Upper lobe of left lung (tissue), 6 donors: ENCODE results near the gene ZFP36L2. TPM values are rescaled to one million over a fixed set of nuclear protein-coding genes. Genes with fewer than 3 reads are reported as not detected.
A peak's percentile ranks its signal among the peaks of the same experiment; 100 is the strongest.
"Not testable (repeated sequence)": the region's sequence is repeated elsewhere in the genome, so short reads cannot be mapped to it uniquely, and the experiment has no call there.

Experiments used
- ATAC-seq, 2 donors: fragments of 200-7000 bp; cut with Tn5 transposase; one replicate each; pipeline ENCODE4 v1.9.1; 2022; ENCODE audit warnings: mild to moderate bottlenecking in 2 of 2, moderate library complexity in 2 of 2; ENCODE audit not compliant: low FRiP score in 2 of 2
- DNase-seq, 2 donors: peaks; one replicate each; pipeline ENCODE4 v3.0.0-alpha.2; 2019 to 2020
- H3K27ac ChIP-seq, 4 donors: fragments of 200-600 bp; sonication (generic); one replicate each; pipeline ENCODE4 v1.5.1; 2016 to 2019
- H3K27me3 ChIP-seq, 4 donors: fragments of 200-600 bp; sonication (generic); one replicate each; pipeline ENCODE4 v1.5.1; 2017 to 2019
- H3K36me3 ChIP-seq, 4 donors: fragments of 200-600 bp; sonication (generic); one replicate each; pipeline ENCODE4 v1.5.1; 2016 to 2019
- H3K4me1 ChIP-seq, 4 donors: fragments of 200-600 bp; sonication (generic); one replicate each; pipeline ENCODE4 v1.5.1; 2018 to 2019
- H3K4me3 ChIP-seq, 4 donors: fragments of 200-600 bp; sonication (generic); one replicate each; pipeline ENCODE4 v1.5.1; 2017 to 2019; ENCODE audit warnings: mild to moderate bottlenecking in 2 of 4, moderate library complexity in 1 of 4
- H3K9me3 ChIP-seq, 4 donors: fragments of 200-600 bp; sonication (generic); one replicate each; pipeline ENCODE4 v1.5.1; 2018 to 2019
- EP300 ChIP-seq, 4 donors: sonication (generic); formaldehyde crosslinking; IDR thresholded peaks; one replicate each; pipeline ENCODE4 v1.5.1; 2017; ENCODE audit warnings: antibody characterized with exemption in 4 of 4, control low read depth in 2 of 4
- POLR2A ChIP-seq, 4 donors: fragments of 450-650 bp; IDR thresholded peaks; one replicate each; pipeline ENCODE4 v1.5.1; 2016 to 2017; ENCODE audit warnings: antibody characterized with exemption in 4 of 4, mild to moderate bottlenecking in 2 of 4
- POLR2AphosphoS5 ChIP-seq, 2 donors: sonication (generic); formaldehyde crosslinking; IDR thresholded peaks; one replicate each; pipeline ENCODE4 v1.5.1; 2017; ENCODE audit warnings: antibody characterized with exemption in 2 of 2
- WGBS, 2 donors: methylation state at CpG; one replicate each; pipeline ENCODE4 v1.1.5; 2017 to 2018; 5-methylcytosine and 5-hydroxymethylcytosine counted together
- total RNA-seq, 6 donors: library from RNA; depleted of rRNA in 4 of 6; stranded (reverse); fragments of >200 nt in 4 of 6; gene quantifications; one replicate each; pipeline versions ENCODE4 v1.1.0 to v1.2.1, GENCODE V29; 2016 to 2021
- TF ChIP-seq, protein P1 (sequence below), 6 experiments: fragments of 450-650 bp in 4 of 6; fragments of 200-600 bp in 2 of 6; sonication (generic) in 2 of 6; IDR thresholded peaks; one replicate each; pipeline ENCODE4 v1.5.1; 2016 to 2019; ENCODE audit warnings: antibody characterized with exemption in 6 of 6
- donor health status: DM: no; HTN: no; CAD: no; lungs with moderate emphysema.
- donor health status: DM: no; HTN: yes; CAD: no; lungs with severe emphysema.

ZFP36L2 gene
- total RNA-seq, 6 donors from 2014 or later: 65.4 to 180 (median 127) TPM

DNA sequence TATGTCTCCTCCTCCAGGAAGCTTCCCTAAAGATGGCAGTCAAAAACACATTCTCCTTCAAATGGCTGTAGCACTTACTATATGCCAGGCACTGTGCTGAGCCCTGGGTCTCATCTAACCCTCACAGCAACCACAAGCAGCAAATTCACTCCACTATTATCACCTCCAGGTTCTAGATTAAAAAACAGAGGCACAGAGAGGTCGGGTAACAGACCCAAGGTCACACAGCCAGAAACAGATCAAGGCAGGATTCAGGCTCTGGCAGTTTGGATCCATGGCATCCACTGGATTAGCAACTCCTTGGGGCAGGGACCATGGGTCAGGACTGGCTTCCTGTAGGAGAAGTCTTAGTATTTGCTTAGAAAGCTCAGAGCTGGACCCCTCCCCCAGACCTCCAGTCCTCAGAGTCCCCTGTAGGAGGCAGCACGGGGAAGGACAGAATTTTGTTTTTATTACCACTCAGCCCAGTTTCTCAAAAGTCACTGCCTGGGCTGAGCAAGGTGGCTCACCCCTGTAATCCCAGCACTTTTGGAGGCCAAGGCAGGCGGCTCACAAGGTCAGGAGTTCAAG lies 34.4 kb downstream of the ZFP36L2 start:
- no peak for ATAC-seq
- Histone ChIP-seq H3K36me3 (no peaks in the 10 kb centered on the region), H3K27ac (no peak overlapping the region), H3K4me3 (no peak overlapping the region), H3K4me1 (peaks cover 8 to 27% (median 24%) of the 10 kb centered on the region in 4 donors), H3K27me3 (no peaks in the 10 kb centered on the region), H3K9me3 (no peaks in the 10 kb centered on the region)
- DNase-seq: no peak
- 79 to 83% methylated on average over 2 to 3 of the region's 3 CpGs for WGBS, 2 donors
- TF ChIP-seq POLR2A (IDR thresholded peaks at IDR 0.05) (no peak), EP300 (IDR thresholded peaks at IDR 0.05) (no peak), POLR2AphosphoS5 (IDR thresholded peaks at IDR 0.05) (no peak)
- TF ChIP-seq, protein P1, sequence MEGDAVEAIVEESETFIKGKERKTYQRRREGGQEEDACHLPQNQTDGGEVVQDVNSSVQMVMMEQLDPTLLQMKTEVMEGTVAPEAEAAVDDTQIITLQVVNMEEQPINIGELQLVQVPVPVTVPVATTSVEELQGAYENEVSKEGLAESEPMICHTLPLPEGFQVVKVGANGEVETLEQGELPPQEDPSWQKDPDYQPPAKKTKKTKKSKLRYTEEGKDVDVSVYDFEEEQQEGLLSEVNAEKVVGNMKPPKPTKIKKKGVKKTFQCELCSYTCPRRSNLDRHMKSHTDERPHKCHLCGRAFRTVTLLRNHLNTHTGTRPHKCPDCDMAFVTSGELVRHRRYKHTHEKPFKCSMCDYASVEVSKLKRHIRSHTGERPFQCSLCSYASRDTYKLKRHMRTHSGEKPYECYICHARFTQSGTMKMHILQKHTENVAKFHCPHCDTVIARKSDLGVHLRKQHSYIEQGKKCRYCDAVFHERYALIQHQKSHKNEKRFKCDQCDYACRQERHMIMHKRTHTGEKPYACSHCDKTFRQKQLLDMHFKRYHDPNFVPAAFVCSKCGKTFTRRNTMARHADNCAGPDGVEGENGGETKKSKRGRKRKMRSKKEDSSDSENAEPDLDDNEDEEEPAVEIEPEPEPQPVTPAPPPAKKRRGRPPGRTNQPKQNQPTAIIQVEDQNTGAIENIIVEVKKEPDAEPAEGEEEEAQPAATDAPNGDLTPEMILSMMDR (IDR thresholded peaks at IDR 0.05): no peak

DNA sequence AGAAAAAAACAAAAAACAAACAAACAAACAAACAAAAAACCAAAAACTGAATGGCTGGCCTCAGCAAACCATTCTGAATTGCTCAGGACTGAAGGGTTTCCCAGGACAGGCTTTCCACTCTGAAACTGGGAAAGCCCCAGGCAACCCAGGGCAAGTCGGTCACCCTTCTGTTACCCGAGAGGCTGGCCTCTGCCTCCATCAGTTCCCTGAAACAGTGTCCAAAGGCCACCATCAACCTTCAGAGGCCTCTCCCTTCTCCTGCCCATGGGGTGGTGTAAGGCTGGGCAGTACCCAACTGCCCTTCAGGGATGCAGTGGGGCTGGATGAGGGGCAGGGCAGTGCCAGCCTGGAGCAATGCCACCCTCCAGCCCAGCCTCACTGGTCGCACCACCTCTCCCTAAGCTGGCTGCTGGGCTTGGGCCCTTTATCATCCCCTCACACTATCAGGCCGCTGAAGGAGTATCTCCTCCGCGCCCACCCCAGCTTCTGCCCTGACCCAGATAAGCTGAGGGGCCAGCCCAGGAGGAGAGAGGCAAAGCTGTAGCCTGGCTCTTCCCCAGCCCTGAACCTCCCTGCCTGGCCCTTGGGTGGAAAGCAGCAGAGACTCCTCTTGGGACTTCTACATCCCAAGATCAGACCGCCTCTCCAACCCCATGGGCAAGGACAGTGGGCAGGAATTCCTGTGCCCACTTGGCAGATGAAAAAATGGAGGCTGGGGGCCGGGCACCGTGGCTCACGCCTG lies 35.9 kb downstream of the ZFP36L2 start:
- ATAC-seq (no peak), DNase-seq (no peak)
- no peaks in the 10 kb centered on the region for H3K9me3 ChIP-seq
- TF ChIP-seq POLR2A (IDR thresholded peaks at IDR 0.05): no peak
- TF ChIP-seq EP300 (IDR thresholded peaks at IDR 0.05): no peak
- TF ChIP-seq POLR2AphosphoS5 (IDR thresholded peaks at IDR 0.05): no peak
- TF ChIP-seq, protein P1 (IDR thresholded peaks at IDR 0.05): no peak
- 91 to 99% methylated on average over 8 to 10 of the region's 10 CpGs for WGBS, 2 donors
- no peak overlapping the region for H3K4me3 ChIP-seq
- no peaks in the 10 kb centered on the region for H3K36me3 ChIP-seq
- H3K4me1 ChIP-seq: peaks cover 8 to 37% (median 32%) of the 10 kb centered on the region in 4 donors
- no peak overlapping the region for H3K27ac ChIP-seq
- no peaks in the 10 kb centered on the region for H3K27me3 ChIP-seq

DNA sequence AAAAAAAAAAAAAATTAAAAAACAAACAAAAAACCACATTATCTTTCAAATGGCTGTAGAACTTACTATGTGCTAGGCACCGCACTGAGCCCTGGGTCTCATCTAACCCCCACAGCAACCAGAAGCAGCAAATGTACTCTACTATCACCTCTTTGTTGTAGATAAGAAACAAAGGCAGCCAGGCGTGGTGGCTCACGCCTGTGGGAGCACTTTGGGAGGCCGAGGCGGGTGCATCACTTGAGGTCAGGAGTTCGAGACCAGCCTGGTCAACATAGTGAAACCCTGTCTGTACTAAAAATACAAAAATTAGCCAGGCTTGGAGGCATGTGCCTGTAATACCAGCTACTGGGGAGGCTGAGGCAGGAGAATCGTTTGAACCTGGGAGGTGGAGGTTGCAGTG lies 36.5 kb downstream of the ZFP36L2 start:
- not testable (repeated sequence) for ATAC-seq, H3K4me3 ChIP-seq, H3K27ac ChIP-seq, H3K36me3 ChIP-seq, DNase-seq, H3K9me3 ChIP-seq, H3K27me3 ChIP-seq
- 95 to 98% methylated on average over 7 of the region's 7 CpGs for WGBS, 2 donors
- H3K4me1 ChIP-seq: peaks cover 7 to 37% (median 31%) of the 10 kb centered on the region in 4 donors

DNA sequence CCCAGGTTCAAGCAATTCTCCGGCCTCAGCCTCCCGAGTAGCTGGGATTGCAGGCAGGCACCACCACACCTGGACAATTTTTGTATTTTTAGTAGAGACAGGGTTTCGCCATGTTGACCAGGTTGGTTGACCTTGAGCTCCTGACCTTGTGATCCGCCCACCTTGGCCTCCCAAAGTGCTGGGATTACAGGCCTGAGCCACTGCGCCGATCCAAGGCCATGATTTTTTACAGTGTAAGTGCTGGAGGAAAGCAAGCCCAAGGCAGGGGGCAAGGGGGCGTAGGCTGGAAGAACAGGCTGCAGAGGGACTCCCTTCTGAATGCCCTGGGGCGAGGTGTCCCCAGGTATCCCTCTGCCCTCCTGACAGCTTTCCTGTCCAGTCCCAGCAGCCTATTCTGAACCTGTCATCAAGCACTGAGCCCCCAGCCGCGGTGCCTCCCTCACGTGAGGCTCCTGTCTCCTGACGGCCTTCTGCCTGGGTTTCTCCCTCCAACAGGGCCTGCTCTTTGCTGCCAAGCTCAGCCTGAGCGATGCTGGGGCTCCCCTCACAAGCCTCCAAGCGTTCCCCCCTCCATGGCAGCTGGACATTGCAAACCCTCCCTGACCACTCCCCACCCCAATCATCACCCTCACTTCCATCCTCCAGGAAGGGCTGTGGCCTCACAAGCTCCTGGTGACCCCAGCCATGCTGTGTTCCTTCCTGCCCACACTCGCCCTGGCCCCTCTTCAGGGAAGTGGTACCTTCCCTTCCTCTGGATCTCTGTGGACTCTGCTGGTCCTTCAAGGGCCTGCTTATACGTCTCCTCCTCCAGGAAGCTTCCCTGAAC lies 37.6 kb downstream of the ZFP36L2 start:
- Histone ChIP-seq H3K27ac (no peak overlapping the region), H3K36me3 (no peaks in the 10 kb centered on the region), H3K9me3 (no peaks in the 10 kb centered on the region), H3K4me3 (no peak overlapping the region), H3K27me3 (no peaks in the 10 kb centered on the region), H3K4me1 (peaks cover 0 to 28% (median 22%) of the 10 kb centered on the region in 4 donors)
- 93% methylated on average over 16 of the region's 16 CpGs for WGBS, 2 donors
- no peak for ATAC-seq
- TF ChIP-seq EP300 (IDR thresholded peaks at IDR 0.05) (no peak), POLR2AphosphoS5 (IDR thresholded peaks at IDR 0.05) (no peak), POLR2A (IDR thresholded peaks at IDR 0.05) (no peak)
- TF ChIP-seq, protein P1 (IDR thresholded peaks at IDR 0.05): no peak
- no peak for DNase-seq

DNA sequence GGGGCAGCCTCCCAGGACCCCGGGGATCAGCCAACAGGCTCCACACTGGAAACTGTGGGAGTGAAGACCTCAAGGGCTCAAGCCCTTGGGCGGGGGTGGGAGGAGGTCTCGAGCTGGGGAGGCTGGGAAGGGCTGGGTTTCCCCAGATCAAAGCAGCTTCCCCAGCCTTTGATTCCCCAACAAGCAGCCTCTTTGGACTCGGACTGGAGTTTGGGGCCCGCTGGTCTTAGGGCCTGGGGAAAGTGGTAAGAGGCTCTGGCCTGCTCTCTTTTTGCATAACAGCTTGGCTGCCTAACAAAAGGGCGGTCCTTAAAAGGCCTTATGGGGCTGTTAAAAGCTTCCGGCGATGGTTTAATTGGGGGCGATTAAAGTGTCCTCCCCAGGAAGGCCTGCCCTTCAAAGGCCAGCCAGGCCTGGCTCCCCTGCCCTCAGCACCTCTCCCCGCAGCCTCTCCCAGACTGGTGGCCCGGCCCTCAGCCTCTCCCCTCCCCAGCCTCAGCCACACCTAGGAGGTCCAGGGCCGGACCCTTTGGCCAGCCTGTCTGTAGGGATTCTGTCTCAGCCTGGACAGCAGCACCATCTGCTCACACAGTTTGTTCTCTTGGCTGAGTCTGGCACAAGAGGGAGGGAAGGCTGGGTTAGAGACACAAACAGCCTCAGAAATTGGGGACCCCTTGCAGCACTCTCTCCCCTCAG lies 39.6 kb downstream of the ZFP36L2 start:
- H3K9me3 ChIP-seq: no peaks in the 10 kb centered on the region
- DNase-seq (no peak), ATAC-seq (peak in 1 of 2 donors; percentile 34)
- no peaks in the 10 kb centered on the region for H3K27me3 ChIP-seq
- peak overlapping the region; percentile 20 to 64 (median 54) for H3K27ac ChIP-seq
- no peak overlapping the region for H3K4me3 ChIP-seq
- H3K4me1 ChIP-seq: peaks cover 0 to 21% (median 11%) of the 10 kb centered on the region in 4 donors
- TF ChIP-seq POLR2A (IDR thresholded peaks at IDR 0.05) (no peak), EP300 (IDR thresholded peaks at IDR 0.05) (no peak), POLR2AphosphoS5 (IDR thresholded peaks at IDR 0.05) (no peak)
- TF ChIP-seq, protein P1 (IDR thresholded peaks at IDR 0.05): no peak
- no peaks in the 10 kb centered on the region for H3K36me3 ChIP-seq
- WGBS, 2 donors: 63 to 68% methylated on average over 7 to 12 of the region's 12 CpGs
